GM23338 (cell line): ENCODE results near the gene MAP3K5. TPM values are rescaled to one million over a fixed set of nuclear protein-coding genes. Genes with fewer than 3 reads are reported as not detected.

Source experiments
- ATAC-seq: fragments of 200-7000 bp; cut with Tn5 transposase; 3 replicates; pipeline ENCODE4 v1.9.1; 2020
- DNase-seq: peaks from one replicate; pipeline ENCODE4 v3.0.0-alpha.2; 2015; ENCODE audit warnings: low spot score
- H2AFZ ChIP-seq: fragments of 200-600 bp; sonication (generic); 2 replicates; pipeline ENCODE4 v1.8.0; 2016; ENCODE audit warnings: antibody characterized with exemption, mild to moderate bottlenecking, moderate library complexity
- H3F3A ChIP-seq: fragments of 200-600 bp; sonication (generic); replicated peaks from 2 replicates; pipeline ENCODE4 v1.8.0; 2017; ENCODE audit warnings: antibody characterized with exemption, mixed run types, low read depth
- H3K27ac ChIP-seq: fragments of 200-600 bp; sonication (generic); 2 replicates; pipeline ENCODE4 v1.6.1; 2016; ENCODE audit warnings: low read depth
- H3K27me3 ChIP-seq: fragments of 200-600 bp; sonication (generic); 2 replicates; pipeline ENCODE4 v1.8.0; 2016; ENCODE audit warnings: mild to moderate bottlenecking, mixed run types, moderate library complexity; ENCODE audit not compliant: insufficient read depth
- H3K36me3 ChIP-seq: fragments of 200-600 bp; sonication (generic); 2 replicates; pipeline ENCODE4 v1.8.0; 2016; ENCODE audit warnings: mild to moderate bottlenecking; ENCODE audit not compliant: insufficient read depth
- H3K4me1 ChIP-seq: fragments of 200-600 bp; sonication (generic); 2 replicates; pipeline ENCODE4 v1.8.0; 2016; ENCODE audit warnings: mild to moderate bottlenecking, moderate library complexity; ENCODE audit not compliant: insufficient read depth
- H3K4me2 ChIP-seq: fragments of 200-600 bp; sonication (generic); 2 replicates; pipeline ENCODE4 v1.7.1; 2017; ENCODE audit warnings: mixed run types
- H3K4me3 ChIP-seq: fragments of 200-600 bp; sonication (generic); 2 replicates; pipeline ENCODE4 v1.6.1; 2016; ENCODE audit warnings: mixed run types
- H3K79me2 ChIP-seq: fragments of 200-600 bp; sonication (generic); replicated peaks from 2 replicates; pipeline ENCODE4 v1.8.0; 2017; ENCODE audit warnings: mild to moderate bottlenecking; ENCODE audit not compliant: insufficient read depth
- H3K9me2 ChIP-seq: fragments of 200-600 bp; sonication (generic); 2 replicates; pipeline ENCODE4 v1.8.0; 2017; ENCODE audit not compliant: insufficient read depth
- H4K20me1 ChIP-seq: fragments of 200-600 bp; sonication (generic); replicated peaks from 2 replicates; pipeline ENCODE4 v1.8.0; 2017; ENCODE audit warnings: mild to moderate bottlenecking; ENCODE audit not compliant: insufficient read depth
- H3K27ac Mint-ChIP-seq: 2 replicates; pipeline ENCODE4 v1.8.0; 2020; ENCODE audit warnings: inconsistent platforms, mild to moderate bottlenecking, moderate library complexity, mixed read lengths
- H3K27me3 Mint-ChIP-seq: 3 replicates; pipeline ENCODE4 v1.8.0; 2022; ENCODE audit warnings: low read depth, mild to moderate bottlenecking, moderate library complexity, mixed read lengths, inconsistent platforms; ENCODE audit not compliant: insufficient read depth, poor library complexity
- H3K36me3 Mint-ChIP-seq: 3 replicates; pipeline ENCODE4 v1.8.0; 2021; ENCODE audit warnings: low read depth, mild to moderate bottlenecking, inconsistent platforms, moderate library complexity, mixed read lengths
- H3K4me1 Mint-ChIP-seq: 3 replicates; pipeline ENCODE4 v1.8.0; 2020; ENCODE audit warnings: mild to moderate bottlenecking, inconsistent platforms, mixed read lengths
- H3K4me3 Mint-ChIP-seq: 3 replicates; pipeline ENCODE4 v1.8.0; 2021; ENCODE audit warnings: moderate library complexity, mild to moderate bottlenecking, inconsistent platforms, mixed read lengths
- H3K9me3 Mint-ChIP-seq: 3 replicates; pipeline ENCODE4 v1.8.0; 2020; ENCODE audit warnings: moderate library complexity, mild to moderate bottlenecking, inconsistent platforms, mixed read lengths
- CREB1 ChIP-seq: fragments of 250-450 bp; sonication (Bioruptor Pico); IDR thresholded peaks from 2 replicates; pipeline ENCODE4 v1.5.0; 2020; ENCODE audit warnings: low read depth, mild to moderate bottlenecking, moderate library complexity
- EZH2 ChIP-seq: fragments of 200-600 bp; sonication (generic); IDR thresholded peaks from one replicate; pipeline ENCODE4 v1.8.0; 2017; ENCODE audit warnings: antibody characterized with exemption, mild to moderate bottlenecking, low read depth; ENCODE audit not compliant: unreplicated experiment
- EZH2phosphoT487 ChIP-seq: fragments of 200-600 bp; sonication (generic); IDR thresholded peaks from one replicate; pipeline ENCODE4 v1.8.1; 2018; ENCODE audit warnings: antibody characterized with exemption; ENCODE audit not compliant: unreplicated experiment
- JUNB ChIP-seq: IDR thresholded peaks from one replicate; pipeline ENCODE4 v1.6.1; 2016; ENCODE audit warnings: antibody characterized with exemption; ENCODE audit not compliant: unreplicated experiment
- NANOG ChIP-seq: IDR thresholded peaks from 2 replicates; pipeline ENCODE4 v1.6.1; 2016; ENCODE audit warnings: antibody characterized with exemption, borderline replicate concordance
- POLR2AphosphoS5 ChIP-seq: IDR thresholded peaks from 2 replicates; pipeline ENCODE4 v1.6.1; 2016; ENCODE audit warnings: antibody characterized with exemption, low read depth
- REST ChIP-seq: IDR thresholded peaks from one replicate; pipeline ENCODE4 v1.6.1; 2018; ENCODE audit warnings: antibody characterized with exemption; ENCODE audit not compliant: unreplicated experiment
- STAT1 ChIP-seq: IDR thresholded peaks from one replicate; pipeline ENCODE4 v1.6.1; 2016; ENCODE audit warnings: antibody characterized with exemption; ENCODE audit not compliant: unreplicated experiment
- ZNF114 ChIP-seq: fragments of 250-450 bp; sonication (Bioruptor Pico); IDR thresholded peaks from 2 replicates; pipeline ENCODE4 v1.5.0; 2020; ENCODE audit warnings: mild to moderate bottlenecking, moderate library complexity
- ZNF331 ChIP-seq: fragments of 250-450 bp; sonication (Bioruptor Pico); IDR thresholded peaks from 2 replicates; pipeline ENCODE4 v1.5.0; 2020; ENCODE audit warnings: low read depth, mild to moderate bottlenecking, moderate library complexity
- ZNF462 ChIP-seq: fragments of 250-450 bp; sonication (Bioruptor Pico); IDR thresholded peaks from 2 replicates; pipeline ENCODE4 v1.5.0; 2020; ENCODE audit warnings: mild to moderate bottlenecking, moderate library complexity
- polyA plus RNA-seq: library from polyadenylated mRNA; unstranded; fragments of >200 nt; fragmentation: Nextera tagmentation; extraction: Ambion mirVana; gene quantifications from 2 replicates; pipeline ENCODE4 v1.2.1, GENCODE V29; 2016
- total RNA-seq: library from RNA; depleted of rRNA; stranded (reverse); fragments of >200 nt; shearing (Covaris generic); gene quantifications from 2 replicates; pipeline ENCODE4 v1.2.3, GENCODE V29; 2014
- TF ChIP-seq, protein P1 (sequence below): IDR thresholded peaks from 2 replicates; pipeline ENCODE4 v1.6.1; 2016; ENCODE audit warnings: antibody characterized with exemption

The MAP3K5 gene
- total and polyA plus RNA-seq, 2 experiments from 2014 or later = 0.76 to 2.8 TPM

DNA sequence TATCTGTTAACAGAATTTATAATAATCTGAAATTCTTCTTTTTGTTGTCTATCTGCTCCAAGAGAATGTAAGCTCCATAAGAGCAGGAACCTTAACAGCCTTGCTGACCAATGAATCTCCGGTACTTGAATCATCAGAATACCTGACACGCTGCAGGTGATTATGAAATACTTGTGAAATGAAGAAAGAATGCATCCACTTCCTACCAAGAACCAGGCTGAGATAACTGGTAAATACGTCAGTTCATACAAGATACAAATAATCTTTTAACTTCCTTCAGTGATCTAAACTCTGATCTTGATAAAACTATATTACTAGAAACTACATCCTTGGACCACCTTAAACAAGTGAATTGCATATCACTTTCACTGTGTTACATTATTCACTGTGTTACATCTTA, 116.2 kb downstream of the MAP3K5 start:
- no peak for TF ChIP-seq NANOG
- TF ChIP-seq EZH2phosphoT487 = no peak
- no peak for TF ChIP-seq CREB1 (CRISPR knock-in tag)
- DNase-seq (no peak), ATAC-seq (no peak)
- H3K27me3 Mint-ChIP-seq = peaks cover 4% of the 10 kb centered on the region
- no peaks in the 10 kb centered on the region for H3K36me3 ChIP-seq
- no peaks in the 10 kb centered on the region for H3F3A ChIP-seq
- no peaks in the 10 kb centered on the region for H3K9me2 ChIP-seq
- no peak overlapping the region for H2AFZ ChIP-seq
- no peak overlapping the region for H3K27ac Mint-ChIP-seq
- no peak overlapping the region for H3K27ac ChIP-seq
- no peaks in the 10 kb centered on the region for H3K4me1 Mint-ChIP-seq
- H3K4me3 Mint-ChIP-seq = no peak overlapping the region
- no peaks in the 10 kb centered on the region for H3K9me3 Mint-ChIP-seq
- no peaks in the 10 kb centered on the region for H3K36me3 Mint-ChIP-seq
- H4K20me1 ChIP-seq = no peaks in the 10 kb centered on the region
- H3K79me2 ChIP-seq = no peaks in the 10 kb centered on the region
- H3K27me3 ChIP-seq = no peaks in the 10 kb centered on the region
- H3K4me3 ChIP-seq = no peak overlapping the region
- H3K4me2 ChIP-seq = no peak overlapping the region
- no peaks in the 10 kb centered on the region for H3K4me1 ChIP-seq

DNA sequence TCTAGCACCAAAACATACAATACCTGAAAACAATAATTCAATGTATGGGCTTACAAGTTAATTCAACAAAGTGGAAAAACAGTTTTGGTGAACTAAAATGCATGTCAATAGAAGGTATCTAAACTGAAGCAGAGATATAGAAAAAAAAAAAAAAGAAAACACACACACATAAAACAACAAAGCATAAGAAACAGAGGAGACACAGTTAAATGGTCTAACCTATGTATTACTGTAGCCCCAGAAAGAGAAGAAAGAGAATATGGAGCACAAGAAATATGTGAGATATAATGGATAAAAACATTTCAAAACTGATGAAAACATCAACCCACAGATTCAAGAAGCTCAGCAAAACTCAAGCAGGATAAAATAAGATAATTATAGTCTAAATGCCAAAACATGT, 118.7 kb downstream of the MAP3K5 start:
- Histone ChIP-seq H3F3A (no peaks in the 10 kb centered on the region), H2AFZ (no peak overlapping the region), H4K20me1 (no peaks in the 10 kb centered on the region), H3K27ac (no peak overlapping the region), H3K4me2 (no peak overlapping the region), H3K4me1 (no peaks in the 10 kb centered on the region), H3K36me3 (no peaks in the 10 kb centered on the region), H3K4me3 (no peak overlapping the region), H3K79me2 (no peaks in the 10 kb centered on the region), H3K27me3 (no peaks in the 10 kb centered on the region), H3K9me2 (no peaks in the 10 kb centered on the region)
- Mint-ChIP-seq H3K27ac (no peak overlapping the region), H3K9me3 (no peaks in the 10 kb centered on the region), H3K4me3 (no peak overlapping the region), H3K36me3 (no peaks in the 10 kb centered on the region), H3K27me3 (peaks cover under 1% of the 10 kb centered on the region), H3K4me1 (no peaks in the 10 kb centered on the region)
- no peak for ATAC-seq
- DNase-seq = no peak
- TF ChIP-seq ZNF114 = no peak
- TF ChIP-seq, protein P1, sequence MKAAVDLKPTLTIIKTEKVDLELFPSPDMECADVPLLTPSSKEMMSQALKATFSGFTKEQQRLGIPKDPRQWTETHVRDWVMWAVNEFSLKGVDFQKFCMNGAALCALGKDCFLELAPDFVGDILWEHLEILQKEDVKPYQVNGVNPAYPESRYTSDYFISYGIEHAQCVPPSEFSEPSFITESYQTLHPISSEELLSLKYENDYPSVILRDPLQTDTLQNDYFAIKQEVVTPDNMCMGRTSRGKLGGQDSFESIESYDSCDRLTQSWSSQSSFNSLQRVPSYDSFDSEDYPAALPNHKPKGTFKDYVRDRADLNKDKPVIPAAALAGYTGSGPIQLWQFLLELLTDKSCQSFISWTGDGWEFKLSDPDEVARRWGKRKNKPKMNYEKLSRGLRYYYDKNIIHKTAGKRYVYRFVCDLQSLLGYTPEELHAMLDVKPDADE = no peak
- no peak for TF ChIP-seq POLR2AphosphoS5
- no peak for TF ChIP-seq EZH2
- no peak for TF ChIP-seq CREB1 (CRISPR knock-in tag)
- TF ChIP-seq ZNF331 (CRISPR knock-in tag) = no peak
- no peak for TF ChIP-seq JUNB
- no peak for TF ChIP-seq STAT1
- no peak for TF ChIP-seq EZH2phosphoT487
- TF ChIP-seq NANOG = no peak
- TF ChIP-seq REST = no peak
- no peak for TF ChIP-seq ZNF462 (CRISPR knock-in tag)
